ENCODE results near the gene PCNX2. TPM values are rescaled to one million over a fixed set of nuclear protein-coding genes. Genes with fewer than 3 reads are reported as not detected.

The PCNX2 gene
- total and polyA plus RNA-seq, 10 of the 15 experiments (the other 5 are each of a cell fraction or from before 2014, with no cell fraction given): 2.1 to 16.4 (median 8.1) TPM

- ATAC-seq: no peak
- intact Hi-C loops (cut with micrococcal nuclease; ENCODE audit: unreplicated experiment): no loop called here
These were observed 5.8 kb downstream of the PCNX2 start for GRCh38 chr1:233289676-233290075.

More at GRCh38 chr1:233289676-233290075, 5.8 kb downstream of the PCNX2 start:
- no peaks in the 10 kb centered on the region for H3K36me3 ChIP-seq (ENCODE audit: control insufficient read depth in 2 of 2, insufficient read depth in 2 of 2, low read length in 1 of 2)
- H2AFZ ChIP-seq (ENCODE audit: control insufficient read depth, low read depth, low read length): no peak overlapping the region
- H3K27me3 ChIP-seq (replicated peaks in 1 of 2; ENCODE audit: control insufficient read depth in 2 of 2, insufficient read depth in 2 of 2, low read length in 1 of 2): no peaks in the 10 kb centered on the region
- H3K9me3 ChIP-seq (replicated peaks; ENCODE audit: control insufficient read depth, insufficient read depth, low read length): no peaks in the 10 kb centered on the region; the same call in 2 of the 3 replicates
- no peaks in the 10 kb centered on the region for H4K20me1 ChIP-seq (ENCODE audit: control insufficient read depth, insufficient read depth)
- POLR2A ChIA-PET: no interaction called here
- FAIRE-seq (no peak), DNase-seq (ENCODE audit: low read depth, low spot score) (no peak)
- WGBS (ENCODE audit: insufficient coverage, insufficient replicate concordance, low lambda C conversion rate, missing lambda C conversion rate): 93% methylated on average over 4 of the region's 4 CpGs
- SMC1A ChIA-PET (ENCODE audit: uncharacterized antibody, unreplicated experiment): no interaction called here
- RAD21 ChIA-PET (ENCODE audit: unreplicated experiment): no interaction called here
- no peaks in the 10 kb centered on the region; the same call in 1 of the 2 replicates for H3K79me2 ChIP-seq (ENCODE audit: control insufficient read depth, insufficient read depth, low read length)
- no peak overlapping the region for H3K4me2 ChIP-seq (ENCODE audit: control insufficient read depth, insufficient read depth)
- CTCF ChIA-PET: no interaction called here
- no peak overlapping the region for H3K27ac ChIP-seq (ENCODE audit: control insufficient read depth, insufficient read depth)
- no peak overlapping the region for H3K4me3 ChIP-seq
- peaks cover 4% of the 10 kb centered on the region; the same call in 1 of the 2 replicates for H3K4me1 ChIP-seq (ENCODE audit: control insufficient read depth, insufficient read depth, low read length)
- in situ Hi-C loops (cut with MboI): no loop called here
- no TSS peak for BruUV-seq (replicated peaks)
- H3K9ac ChIP-seq (ENCODE audit: control insufficient read depth, insufficient read depth, low read length): no peak overlapping the region
- TF ChIP-seq CREM (IDR thresholded peaks at IDR 0.05; ENCODE audit: low read depth): no peak
- no peak for TF ChIP-seq BMI1 (IDR thresholded peaks at IDR 0.05; ENCODE audit: borderline replicate concordance)
- no peak for TF ChIP-seq RUNX3 (IDR thresholded peaks at IDR 0.05; ENCODE audit: low read length)
- TF ChIP-seq ELK1 (IDR thresholded peaks at IDR 0.05; ENCODE audit: low read depth, low read length): no peak
- TF ChIP-seq SKIL (IDR thresholded peaks at IDR 0.05; ENCODE audit: low read depth, poor library complexity, severe bottlenecking): no peak
- no peak for TF ChIP-seq SMC3 (IDR thresholded peaks at IDR 0.05; ENCODE audit: borderline replicate concordance, low read length)
- TF ChIP-seq E2F4 (IDR thresholded peaks at IDR 0.05; ENCODE audit: low read depth, low read length): no peak
- no peak for TF ChIP-seq POLR2A (IDR thresholded peaks at IDR 0.05; ENCODE audit: low read depth, low read length)
- TF ChIP-seq NR2C2 (IDR thresholded peaks at IDR 0.05; ENCODE audit: borderline replicate concordance, control insufficient read depth, insufficient read length, low read depth): no peak
- no peak for TF ChIP-seq SRF (IDR thresholded peaks at IDR 0.05; ENCODE audit: low read depth in 2 of 2, low read length in 2 of 2)
- TF ChIP-seq HDAC6 (IDR thresholded peaks at IDR 0.05; ENCODE audit: unreplicated experiment): no peak
- no peak for TF ChIP-seq ZBTB33 (IDR thresholded peaks at IDR 0.05)
- no peak for TF ChIP-seq ZNF217 (IDR thresholded peaks at IDR 0.05)
- no peak for TF ChIP-seq NFXL1 (IDR thresholded peaks at IDR 0.05; ENCODE audit: borderline replicate concordance)
- no peak for TF ChIP-seq CREB1 (IDR thresholded peaks at IDR 0.05; ENCODE audit: low read depth)
- TF ChIP-seq IKZF1 (conservative IDR thresholded peaks at IDR 0.05): no peak
- TF ChIP-seq FOXM1 (IDR thresholded peaks at IDR 0.05; ENCODE audit: low read depth, low read length): no peak

Data from GM12878 (cell line).